NCI-H1930 (cell line): Measurements from ENCODE around the gene SOCS1.
"Not testable (repeated sequence)": the region's sequence is repeated elsewhere in the genome, so short reads cannot be mapped to it uniquely, and the experiment has no call there.

Experiments
- DNase-seq, 2 experiments: peaks; one replicate each; lab custom pipeline; 2025; lab: John Stamatoyannopoulos, UW

The SOCS1 gene, protein sequence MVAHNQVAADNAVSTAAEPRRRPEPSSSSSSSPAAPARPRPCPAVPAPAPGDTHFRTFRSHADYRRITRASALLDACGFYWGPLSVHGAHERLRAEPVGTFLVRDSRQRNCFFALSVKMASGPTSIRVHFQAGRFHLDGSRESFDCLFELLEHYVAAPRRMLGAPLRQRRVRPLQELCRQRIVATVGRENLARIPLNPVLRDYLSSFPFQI

DNA sequence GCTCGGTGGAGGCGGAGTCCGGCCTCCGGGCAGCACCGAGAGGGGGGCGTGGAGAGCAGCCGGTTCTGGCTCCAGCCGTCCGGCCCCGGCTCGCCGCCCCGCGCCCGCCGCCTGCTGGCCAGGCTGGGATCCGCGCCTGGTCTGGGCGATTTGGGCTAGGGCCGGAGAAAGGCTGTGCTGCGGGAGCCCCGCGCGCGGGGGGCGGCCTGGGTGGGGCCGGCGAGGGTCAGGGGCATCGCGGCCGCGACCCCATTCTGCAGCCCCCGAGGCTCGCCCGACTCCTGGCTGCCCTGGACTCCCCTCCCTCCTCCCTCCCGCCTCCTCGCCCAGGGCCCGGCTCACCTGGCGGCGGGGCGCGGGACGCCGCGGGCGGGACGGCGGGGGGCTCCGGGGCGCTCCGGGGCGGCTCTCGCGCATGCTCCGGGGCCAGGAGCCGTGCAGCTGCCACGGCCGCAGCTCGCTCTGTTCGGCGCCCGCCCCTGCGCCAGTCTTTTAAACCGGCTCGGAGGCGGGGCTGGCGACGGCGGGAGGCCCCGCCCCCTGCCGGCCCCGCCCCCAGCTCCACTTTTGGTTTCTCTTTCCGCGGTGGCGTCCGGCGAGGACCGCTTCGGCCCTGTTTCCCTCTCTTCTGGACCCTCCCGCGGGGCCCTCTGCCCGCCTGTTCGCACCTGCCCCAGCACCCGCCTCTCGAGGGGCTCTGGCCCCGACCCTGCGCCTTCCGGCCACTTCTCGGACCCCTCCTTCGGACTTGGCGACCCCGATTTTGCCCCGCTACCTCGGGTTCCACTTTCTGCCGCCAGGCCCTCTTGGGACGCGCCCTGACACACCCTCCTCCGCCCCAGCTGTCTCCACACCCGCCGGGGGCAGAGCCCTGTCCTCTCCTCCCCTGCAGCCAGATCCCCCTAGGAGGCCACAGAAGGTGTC is at the start of gene SOCS1:
SOCS1 (minus strand) TSS at position 468 of the 924 bp plus-strand sequence. CDS start 726 bp downstream, outside the sequence.
- peak; percentile 74 to 84 for DNase-seq

DNA sequence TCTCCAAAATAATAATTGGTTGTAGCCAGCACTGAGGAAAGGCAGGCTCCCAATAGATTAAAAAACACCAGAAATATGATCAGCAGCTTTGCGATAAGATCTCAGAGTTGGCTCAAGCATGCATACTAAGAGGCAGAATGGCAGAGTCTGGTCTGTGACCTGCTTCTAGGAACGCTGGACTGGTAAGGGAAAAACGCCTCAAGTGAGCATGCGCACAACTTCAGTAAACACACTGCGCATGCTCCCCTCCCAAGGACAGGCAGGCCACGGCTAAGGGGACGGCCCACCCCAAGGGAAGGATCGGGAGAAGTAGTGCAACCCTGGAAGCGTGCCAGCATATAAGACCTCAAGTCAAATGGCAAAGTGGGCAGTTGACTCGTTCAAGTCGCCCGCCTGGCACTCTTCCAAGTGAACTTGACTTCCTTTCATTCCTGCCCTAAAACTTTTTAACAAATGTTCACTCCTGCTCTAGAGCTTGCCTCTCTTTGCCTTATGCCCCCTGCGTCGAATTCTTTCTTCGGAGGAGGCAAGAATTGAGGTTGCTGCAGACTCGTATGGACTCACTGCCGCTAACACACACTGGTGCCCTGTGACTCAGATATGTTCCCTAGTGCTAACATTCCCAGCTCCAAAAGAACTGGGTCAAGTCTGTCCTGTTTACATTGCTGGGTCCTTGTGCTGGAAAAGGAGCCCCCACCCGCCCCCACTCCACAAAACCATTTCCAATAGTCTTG is 47.6 kb upstream of the SOCS1 start:
- DNase-seq = no peak

DNA sequence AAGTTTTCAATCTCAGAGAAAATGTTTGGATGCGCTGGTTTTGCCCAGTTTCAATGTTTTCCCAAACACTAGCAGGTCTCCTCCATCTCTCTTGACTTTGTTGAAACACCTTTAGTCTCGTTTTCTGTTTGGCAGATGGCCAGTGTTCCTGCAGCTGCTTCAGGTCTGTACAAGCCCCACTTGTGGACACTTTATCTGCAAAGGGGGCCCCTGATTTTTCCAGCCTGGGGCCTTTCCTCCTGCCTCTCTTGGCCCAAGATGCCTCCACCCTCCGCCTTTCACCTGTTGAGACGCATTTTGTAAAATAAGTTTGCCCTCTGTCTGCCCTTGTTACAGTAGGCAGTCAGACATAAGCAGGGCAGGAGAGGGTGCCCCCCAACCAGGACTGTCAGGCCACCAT is 47.0 kb upstream of the SOCS1 start:
- DNase-seq = no peak

DNA sequence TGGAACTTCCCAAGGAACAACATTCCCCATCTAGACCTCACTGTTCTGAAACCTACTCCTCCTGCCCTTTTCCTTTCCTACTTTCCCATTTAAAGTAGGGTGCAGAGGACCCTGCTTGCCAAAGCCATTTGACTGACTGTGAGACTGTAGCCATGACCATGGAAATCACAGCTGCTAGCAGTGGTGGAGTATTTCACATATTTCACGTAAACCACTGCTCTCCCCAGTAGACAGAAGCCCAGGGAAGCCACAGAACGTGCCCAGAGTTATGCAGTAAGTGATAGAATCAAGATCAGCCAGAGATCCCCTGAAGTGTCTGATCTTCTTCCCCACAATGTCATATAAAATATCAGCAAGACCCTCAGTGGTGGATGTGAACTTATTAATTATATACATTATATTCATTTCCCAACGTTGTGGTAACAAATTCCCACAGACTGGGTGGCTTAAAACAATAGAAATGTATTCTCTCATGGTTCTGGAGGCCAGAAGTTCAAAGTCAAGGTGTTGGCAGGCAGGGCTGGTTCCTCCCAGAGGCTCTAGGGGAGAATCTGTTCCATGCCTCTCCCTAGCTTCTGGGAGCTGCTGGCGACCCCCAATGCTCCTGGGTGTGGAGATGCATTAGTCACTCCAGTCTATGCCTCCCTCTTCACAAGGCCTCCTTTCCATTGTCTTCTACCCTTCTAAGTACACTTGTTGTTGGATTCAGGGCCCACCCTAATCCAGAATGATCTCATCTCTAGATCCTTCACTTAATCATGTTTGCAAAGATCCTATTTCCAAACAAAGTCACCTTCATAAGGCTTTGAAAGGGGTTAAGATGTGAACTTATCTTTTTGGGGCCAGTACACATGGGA is 45.9 kb upstream of the SOCS1 start:
- no peak for DNase-seq

DNA sequence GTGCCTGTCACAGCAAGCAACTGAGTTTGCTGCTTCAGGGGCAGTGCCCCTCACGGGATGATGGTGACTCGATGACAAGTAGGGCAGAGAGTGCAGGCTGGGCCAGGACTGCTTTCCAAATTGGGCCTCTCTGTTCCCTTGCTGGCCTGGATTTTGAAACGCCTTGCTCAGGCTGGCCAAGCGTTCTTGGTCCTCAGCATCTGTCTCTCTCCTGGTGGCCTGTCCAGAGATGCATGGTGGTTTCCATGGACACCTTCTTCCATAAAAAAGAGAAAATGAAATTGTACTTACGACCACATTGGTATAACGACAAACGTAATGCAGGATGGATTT is 44.5 kb upstream of the SOCS1 start:
- DNase-seq = no peak

DNA sequence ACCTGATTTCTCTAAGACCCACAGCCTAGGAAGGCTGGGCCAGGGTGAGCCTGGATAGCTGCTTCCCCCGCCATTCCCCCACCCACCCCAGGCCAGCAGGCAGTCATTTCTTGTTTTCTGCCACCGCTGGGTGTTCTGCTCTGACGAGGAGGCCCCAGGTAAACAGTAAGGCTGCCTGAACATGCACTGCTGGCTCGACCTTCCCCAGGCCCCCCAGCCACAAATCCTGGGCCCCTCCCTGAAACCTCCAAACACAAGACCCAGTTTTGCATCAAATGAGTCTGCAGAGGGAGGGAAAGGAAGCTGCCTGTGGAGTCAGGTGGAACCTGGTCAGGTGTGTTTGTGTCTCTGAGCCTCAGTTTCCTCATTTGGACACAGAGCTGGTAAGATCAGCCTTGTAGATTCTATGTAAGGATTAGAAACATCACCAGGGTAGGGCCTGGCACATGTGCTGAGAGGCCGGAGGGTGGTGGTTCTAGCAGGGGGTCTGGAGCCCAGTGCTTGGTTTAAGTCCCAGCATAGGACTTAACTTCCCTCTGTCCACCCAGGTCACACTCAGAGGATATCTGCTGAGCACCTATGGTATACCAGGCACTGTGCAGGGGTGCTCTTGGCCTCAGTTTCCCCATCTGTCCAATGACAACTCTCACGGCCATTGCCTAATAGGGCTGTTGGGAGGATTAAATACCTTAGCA is 44.0 kb upstream of the SOCS1 start:
- no peak for DNase-seq

DNA sequence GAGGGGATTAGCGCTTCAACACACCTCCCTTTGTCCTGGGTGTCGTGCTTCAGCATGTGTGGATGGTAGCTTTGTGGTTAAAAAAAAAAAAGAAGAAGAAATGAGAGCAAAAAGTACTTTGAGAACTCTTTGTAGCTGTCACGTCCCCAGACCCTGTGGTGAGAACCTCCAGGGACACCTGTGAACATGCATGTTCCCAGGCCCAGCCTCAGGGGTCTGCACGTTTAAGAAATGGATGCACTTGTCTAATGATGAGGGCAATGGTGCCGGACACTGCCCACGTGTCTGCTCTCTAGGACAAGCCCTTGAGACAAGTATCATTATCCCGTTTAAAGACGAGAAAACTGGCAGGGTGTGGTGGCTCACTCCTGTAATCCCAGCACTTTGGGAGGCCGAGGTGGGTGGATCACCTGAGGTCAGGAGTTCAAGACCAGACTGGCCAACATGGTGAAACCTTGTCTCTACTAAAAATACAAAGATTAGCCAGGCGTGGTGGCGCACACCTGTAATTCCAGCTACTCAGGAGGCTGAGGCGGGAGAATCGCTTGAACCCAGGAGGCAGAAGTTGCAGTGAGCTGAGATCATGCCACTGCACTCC is 43.0 kb upstream of the SOCS1 start:
- DNase-seq = not testable (repeated sequence)

DNA sequence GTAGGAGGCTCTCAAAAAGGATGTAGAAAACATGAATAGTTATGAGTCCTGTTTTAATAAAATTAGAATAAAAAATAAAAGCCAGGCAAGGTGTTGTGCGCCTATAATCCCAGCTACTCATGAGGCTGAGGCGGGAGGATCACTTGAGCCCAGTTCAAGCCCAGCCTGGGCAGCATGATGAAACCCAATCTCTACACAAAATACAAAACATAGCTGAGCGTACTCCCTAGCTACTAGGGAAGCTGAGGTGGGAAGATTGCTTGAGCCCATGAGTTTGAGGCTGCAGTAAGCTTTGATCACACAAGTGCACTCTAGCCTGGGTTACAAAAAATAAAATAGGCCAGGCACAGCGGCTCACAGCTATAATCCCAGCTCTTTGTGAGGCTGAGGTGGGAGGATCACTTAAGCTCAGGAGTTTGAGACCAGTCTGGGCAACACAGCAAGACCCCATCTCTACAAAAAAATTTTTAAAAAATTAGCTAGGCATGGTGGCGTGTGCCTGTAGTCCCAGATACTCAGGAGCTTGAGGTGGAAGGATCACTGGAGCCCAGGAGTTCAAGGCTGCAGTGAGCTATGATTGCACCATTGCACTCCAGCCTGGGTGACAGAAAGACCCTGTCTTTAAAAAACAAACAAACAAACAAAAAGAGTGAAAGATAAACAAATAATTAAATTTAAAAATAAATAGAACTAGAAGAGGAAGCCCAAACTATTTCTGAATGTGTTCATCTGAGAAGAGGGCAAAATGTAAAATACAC is 42.3 kb upstream of the SOCS1 start:
- no peak for DNase-seq

DNA sequence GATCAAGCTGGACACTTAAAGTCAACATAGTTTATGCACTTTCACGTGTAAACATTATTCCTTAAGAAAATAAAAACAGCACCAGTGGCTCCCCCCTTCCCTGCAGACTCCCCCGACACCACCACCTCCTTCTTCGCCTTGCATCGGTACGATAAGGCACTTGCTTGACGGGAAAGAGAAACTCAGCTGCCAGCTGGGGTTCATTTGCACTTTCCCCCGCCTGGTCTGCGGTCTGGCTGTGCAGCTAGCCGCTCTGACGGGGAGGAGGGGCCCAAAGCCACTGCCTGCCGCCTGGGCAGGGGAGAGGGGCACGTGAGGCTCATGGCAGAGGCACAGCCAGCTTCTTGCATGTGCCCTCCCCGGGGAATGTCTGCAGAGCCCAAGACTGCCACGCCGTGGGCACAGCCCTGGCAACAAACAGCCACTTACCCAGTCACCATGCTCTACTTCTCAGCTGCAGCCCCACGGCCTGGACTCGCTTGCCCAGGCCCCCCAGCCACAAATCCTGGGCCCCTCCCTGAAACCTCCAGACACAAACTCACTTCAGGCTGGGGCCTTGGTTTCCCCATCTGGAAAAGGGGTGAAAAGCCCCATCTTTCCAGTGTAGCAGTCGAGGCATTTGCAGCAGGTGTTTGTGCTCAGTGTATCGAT is 41.6 kb upstream of the SOCS1 start:
- no peak for DNase-seq

DNA sequence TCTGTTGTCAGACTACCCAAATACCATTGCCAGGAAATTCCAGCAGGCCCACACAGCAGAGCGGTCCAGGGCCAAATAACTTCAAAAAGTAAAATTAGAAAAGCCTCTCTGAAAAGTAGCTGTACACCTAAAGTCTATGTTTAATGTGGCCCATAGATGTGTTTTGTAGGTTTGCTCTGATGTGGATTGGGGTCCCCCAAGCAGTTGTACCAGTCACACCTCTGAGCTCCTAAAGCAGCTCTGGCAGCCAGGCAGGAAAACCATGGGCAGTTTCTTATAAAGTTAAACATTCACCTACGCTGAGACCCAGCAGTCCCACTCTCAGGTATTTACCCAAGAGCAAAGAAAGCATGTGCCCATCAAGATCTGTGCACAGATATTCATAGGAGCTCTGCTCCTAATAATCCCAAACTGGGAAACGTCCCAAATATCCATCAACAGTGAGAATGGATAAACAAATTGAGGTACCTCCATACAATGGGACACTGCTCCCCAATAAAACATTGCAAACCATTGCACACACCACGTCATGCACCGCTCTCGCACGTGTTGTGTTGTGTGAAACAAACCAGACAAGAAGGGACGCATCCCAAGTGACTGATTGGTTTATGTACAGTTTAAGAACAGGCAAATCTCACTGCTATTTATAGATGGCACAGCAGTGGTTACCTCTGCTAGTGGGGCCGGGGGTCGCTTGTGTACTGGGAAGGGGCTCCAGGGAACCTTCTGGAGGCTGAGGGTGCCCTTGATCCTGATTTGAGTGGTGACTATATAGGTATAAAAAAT is 40.9 kb upstream of the SOCS1 start:
- no peak for DNase-seq

DNA sequence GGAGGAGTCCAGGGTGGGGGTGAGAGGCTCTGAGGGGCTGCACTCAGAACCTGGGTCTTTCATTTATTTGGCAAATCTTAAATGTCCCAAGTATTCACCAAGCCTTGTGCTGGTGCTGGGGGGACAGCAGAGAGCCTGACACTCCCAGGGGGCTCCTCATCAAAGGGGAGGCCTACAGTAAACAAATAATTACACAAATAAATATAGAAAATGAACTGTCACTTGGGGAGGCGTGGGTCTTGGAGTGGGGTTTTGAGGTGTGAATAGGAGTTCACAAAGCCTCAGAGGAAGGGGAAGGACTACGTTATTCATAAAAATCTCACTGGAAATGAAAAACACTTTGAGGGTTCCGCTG is 40.3 kb upstream of the SOCS1 start:
- DNase-seq = no peak

DNA sequence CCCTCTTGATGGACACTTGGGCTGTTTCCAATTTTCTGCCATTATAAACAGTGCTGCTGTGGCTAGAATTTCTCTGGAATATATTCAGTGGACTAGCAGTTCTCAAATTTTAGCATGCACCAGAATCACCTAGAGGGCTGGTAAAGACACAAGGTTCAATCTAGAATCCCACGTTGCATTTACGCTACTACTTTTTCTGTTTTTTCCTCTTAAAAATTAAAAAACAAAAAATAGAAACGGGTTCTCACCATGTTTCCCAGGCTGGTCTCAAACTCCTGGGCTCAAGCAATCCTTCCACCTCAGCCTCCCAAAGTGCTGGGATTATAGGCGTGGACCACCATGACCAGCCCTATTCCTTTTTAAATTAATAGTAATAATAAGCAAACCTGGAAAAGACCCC is 39.7 kb upstream of the SOCS1 start:
- no peak for DNase-seq

DNA sequence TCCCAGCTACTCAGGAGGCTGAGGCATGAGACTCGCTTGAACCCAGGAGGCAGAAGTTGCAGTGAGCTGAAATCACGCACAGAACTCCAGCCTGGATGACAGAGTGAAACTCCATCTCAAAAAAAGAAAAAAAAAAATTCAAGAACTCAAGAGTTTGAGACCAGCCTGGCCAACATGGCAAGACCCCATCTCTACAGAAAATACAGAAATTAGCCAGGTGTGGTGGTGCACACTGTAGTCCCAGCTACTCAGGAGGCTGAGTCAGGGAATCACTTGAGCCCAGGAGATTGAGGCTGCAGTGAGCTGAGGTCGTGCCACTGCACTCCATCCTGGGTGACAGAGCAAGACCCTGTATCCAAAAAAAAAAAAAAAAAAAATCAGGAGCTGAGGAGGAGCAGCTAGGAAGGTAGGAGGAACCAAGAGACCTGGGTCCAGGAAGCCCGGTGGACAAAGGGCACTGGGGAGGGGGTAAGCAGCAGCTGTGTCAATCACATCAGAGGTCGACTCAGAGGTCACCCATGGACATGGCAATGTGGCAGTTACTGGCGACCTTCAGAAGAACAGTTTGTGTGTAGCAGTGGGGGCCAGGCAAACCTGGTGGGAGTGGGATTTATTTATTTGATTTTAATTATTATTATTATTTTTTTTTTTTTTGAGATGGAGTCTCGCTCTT is 36.2 kb upstream of the SOCS1 start:
- DNase-seq = no peak

DNA sequence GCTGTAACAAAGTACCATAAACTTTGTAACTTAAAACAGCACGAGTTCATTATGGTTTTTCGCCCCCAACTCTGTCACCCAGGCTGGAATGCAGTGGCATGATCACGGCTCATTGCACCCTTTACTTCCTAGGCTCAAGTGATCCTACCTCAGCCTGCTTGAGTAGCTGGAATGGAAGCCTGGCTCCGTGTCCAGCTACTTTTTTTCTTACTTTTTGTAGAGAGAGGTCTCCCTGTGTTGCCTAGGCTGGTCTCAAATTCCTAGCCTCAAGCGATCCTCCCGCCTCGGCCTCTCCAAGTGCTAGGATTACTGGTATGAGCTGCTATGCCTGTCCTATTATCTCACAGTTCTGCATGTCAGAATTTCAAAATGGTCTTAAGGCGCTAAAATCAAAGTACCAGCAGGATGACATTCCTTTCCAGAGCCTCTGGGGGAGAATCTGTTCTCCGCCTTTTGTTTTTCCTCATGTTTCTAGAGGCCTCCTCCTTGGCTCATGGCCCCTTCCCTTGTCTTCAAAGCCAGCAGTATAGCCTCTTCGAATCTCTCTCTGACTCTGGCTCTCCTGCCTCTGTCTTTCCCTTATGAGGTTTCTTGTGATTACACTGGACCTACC is 35.2 kb upstream of the SOCS1 start:
- no peak for DNase-seq

DNA sequence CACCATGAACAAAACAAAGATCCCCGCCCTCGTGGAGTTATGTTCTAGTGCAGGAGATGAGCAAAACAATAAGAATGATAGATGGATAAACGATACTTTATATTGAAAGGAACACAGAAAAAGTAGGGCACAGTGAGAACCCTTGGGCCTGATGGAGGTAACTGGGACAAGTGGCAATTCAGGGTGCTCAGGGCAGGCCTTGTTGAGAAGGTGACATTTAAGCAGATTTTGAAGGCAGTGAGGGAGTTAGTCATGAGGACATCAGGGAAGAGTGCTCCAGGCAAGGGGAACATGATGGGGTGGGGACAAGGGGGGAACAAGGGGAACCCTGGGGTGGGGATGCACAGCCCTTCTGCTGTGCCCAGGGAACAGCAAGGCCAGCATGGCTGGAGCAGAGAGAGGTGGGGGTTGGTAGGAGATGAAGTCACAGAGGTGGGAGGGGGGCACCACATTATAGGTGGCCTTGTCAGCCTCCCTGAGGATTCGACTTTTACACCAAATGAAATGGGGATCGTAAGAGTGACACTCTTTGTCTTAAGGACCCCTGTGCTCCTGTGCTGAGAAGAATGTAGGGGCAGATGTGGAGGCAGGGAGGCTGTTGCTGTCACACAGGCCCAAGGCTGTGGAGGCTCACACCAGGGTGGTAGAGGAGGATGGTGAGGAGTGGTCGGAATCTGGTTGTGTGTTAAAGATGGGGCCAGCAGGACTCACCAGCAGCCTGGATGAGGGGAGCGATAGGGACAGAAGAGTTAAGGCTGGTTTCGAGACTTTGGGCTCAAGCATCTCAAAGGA is 34.3 kb upstream of the SOCS1 start:
- no peak for DNase-seq

DNA sequence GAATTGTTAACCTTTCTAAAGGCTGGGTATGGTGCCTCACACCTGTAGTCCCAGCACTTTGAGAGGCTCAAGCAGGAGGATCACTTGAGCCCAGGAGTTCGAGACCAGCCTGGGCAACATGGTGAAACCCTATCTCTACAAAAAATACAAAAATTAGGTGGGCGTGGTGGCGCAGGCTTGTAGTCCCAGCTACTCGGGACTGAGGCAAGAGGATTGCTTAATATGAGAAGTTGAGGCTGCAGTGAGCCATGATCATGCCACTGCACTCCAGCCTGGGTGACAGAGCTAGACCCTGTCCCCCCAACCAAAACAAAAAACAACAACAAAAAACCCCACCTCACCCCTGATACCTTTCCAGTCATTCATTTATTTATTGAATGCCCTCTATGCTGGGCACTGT is 33.7 kb upstream of the SOCS1 start:
- not testable (repeated sequence) for DNase-seq

DNA sequence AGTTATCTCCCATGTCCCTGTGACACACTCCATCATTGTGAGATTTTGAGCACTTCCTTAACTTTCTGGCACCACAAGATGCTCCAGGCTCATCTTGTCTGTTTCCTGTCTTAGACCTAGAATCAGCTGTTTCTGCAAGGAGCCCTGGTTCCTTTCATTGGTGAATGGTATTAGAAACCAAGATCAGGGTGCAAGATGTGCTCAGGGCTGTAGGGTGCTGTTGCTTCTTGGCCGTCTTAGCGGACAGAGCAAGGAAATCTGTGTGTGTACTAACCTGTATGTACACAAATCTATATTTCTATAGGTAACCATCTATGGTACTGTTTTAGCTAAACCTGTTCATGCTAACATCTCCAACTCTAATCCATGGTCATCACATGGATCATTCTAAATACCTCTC is 33.2 kb upstream of the SOCS1 start:
- no peak for DNase-seq
